Measurements from ENCODE around the gene IL17D. TPM values are rescaled to one million over a fixed set of nuclear protein-coding genes. Genes with fewer than 3 reads are reported as not detected.

The IL17D gene
- total RNA-seq, 1 donor: 2.2 TPM

DNA sequence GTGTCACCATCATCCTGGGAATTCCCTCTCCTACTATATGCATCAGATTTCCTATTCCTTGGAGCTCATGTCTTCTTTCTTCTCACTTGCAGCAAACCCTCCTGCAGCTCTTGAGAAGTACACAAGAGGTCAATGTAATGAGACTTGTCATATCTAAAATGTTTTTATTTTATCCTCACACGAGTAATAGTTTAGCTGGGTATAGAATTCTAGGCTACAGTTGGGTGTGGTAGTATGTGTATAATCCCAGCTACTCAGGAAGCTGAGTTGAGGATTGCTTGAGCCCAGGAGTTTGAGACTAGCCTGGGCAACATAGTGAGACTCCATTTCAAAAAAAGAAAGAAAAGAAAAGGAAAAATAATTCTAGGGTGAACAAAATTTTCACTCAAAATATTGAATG, 45.9 kb downstream of the IL17D start:
- H3K27me3 ChIP-seq (ENCODE audit: insufficient read depth, low read length): no peaks in the 10 kb centered on the region
- no peak for TF ChIP-seq CTCF (IDR thresholded peaks at IDR 0.05; ENCODE audit: extremely low read depth, low read depth, low read length)

GRCh38 chr13:20754009-20754408, 50.5 kb downstream of the IL17D start:
- Histone ChIP-seq H3K9me3 (ENCODE audit: low read depth, low read length) (no peaks in the 10 kb centered on the region), H3K27ac (ENCODE audit: low read depth, low read length) (no peak overlapping the region), H3K27me3 (ENCODE audit: insufficient read depth, low read length) (no peaks in the 10 kb centered on the region), H3K4me2 (ENCODE audit: insufficient read depth, low read length) (no peak overlapping the region), H3K4me3 (ENCODE audit: insufficient read depth, low read length) (no peak overlapping the region), H3K36me3 (ENCODE audit: insufficient read depth, low read length) (peaks cover 4% of the 10 kb centered on the region), H3K79me2 (ENCODE audit: insufficient read depth, low read length) (no peaks in the 10 kb centered on the region), H4K20me1 (ENCODE audit: insufficient read depth, low read length) (no peaks in the 10 kb centered on the region), H3K4me1 (ENCODE audit: insufficient read depth, low read length) (no peaks in the 10 kb centered on the region), H2AFZ (ENCODE audit: low read length) (no peak overlapping the region)
- no peak for DNase-seq (ENCODE audit: insufficient read length, low spot score, missing footprints)
- TF ChIP-seq CTCF (IDR thresholded peaks at IDR 0.05; ENCODE audit: extremely low read depth, low read depth, low read length): no peak

More for the DNA sequence above, 45.9 kb downstream of the IL17D start:
- Histone ChIP-seq H3K4me1 (ENCODE audit: insufficient read depth, low read length) (no peaks in the 10 kb centered on the region), H3K79me2 (ENCODE audit: insufficient read depth, low read length) (no peaks in the 10 kb centered on the region), H3K36me3 (ENCODE audit: insufficient read depth, low read length) (no peaks in the 10 kb centered on the region), H3K4me2 (ENCODE audit: insufficient read depth, low read length) (no peak overlapping the region), H3K4me3 (ENCODE audit: insufficient read depth, low read length) (no peak overlapping the region), H3K9me3 (ENCODE audit: low read depth, low read length) (no peaks in the 10 kb centered on the region), H2AFZ (ENCODE audit: low read length) (no peak overlapping the region), H4K20me1 (ENCODE audit: insufficient read depth, low read length) (no peaks in the 10 kb centered on the region), H3K27ac (ENCODE audit: low read depth, low read length) (no peak overlapping the region)
- DNase-seq (ENCODE audit: insufficient read length, low spot score, missing footprints): no peak

- Histone ChIP-seq H3K4me2 (ENCODE audit: insufficient read depth, low read length) (no peak overlapping the region), H2AFZ (ENCODE audit: low read length) (no peak overlapping the region), H3K79me2 (ENCODE audit: insufficient read depth, low read length) (no peaks in the 10 kb centered on the region), H4K20me1 (ENCODE audit: insufficient read depth, low read length) (no peaks in the 10 kb centered on the region), H3K27me3 (ENCODE audit: insufficient read depth, low read length) (no peaks in the 10 kb centered on the region), H3K27ac (ENCODE audit: low read depth, low read length) (no peak overlapping the region), H3K4me3 (ENCODE audit: insufficient read depth, low read length) (no peak overlapping the region), H3K4me1 (ENCODE audit: insufficient read depth, low read length) (no peaks in the 10 kb centered on the region), H3K9me3 (ENCODE audit: low read depth, low read length) (no peaks in the 10 kb centered on the region), H3K36me3 (ENCODE audit: insufficient read depth, low read length) (no peaks in the 10 kb centered on the region)
- no peak for TF ChIP-seq CTCF (IDR thresholded peaks at IDR 0.05; ENCODE audit: extremely low read depth, low read depth, low read length)
- DNase-seq (ENCODE audit: insufficient read length, low spot score, missing footprints): no peak
Measured at GRCh38 chr13:20760872-20761271, 57.4 kb downstream of the IL17D start.

GRCh38 chr13:20767309-20767943, 63.9 kb downstream of the IL17D start:
- Histone ChIP-seq H3K9me3 (ENCODE audit: low read depth, low read length) (no peaks in the 10 kb centered on the region), H3K79me2 (ENCODE audit: insufficient read depth, low read length) (peaks cover 14% of the 10 kb centered on the region), H3K4me3 (ENCODE audit: insufficient read depth, low read length) (no peak overlapping the region), H3K27ac (ENCODE audit: low read depth, low read length) (no peak overlapping the region), H3K4me2 (ENCODE audit: insufficient read depth, low read length) (no peak overlapping the region), H3K27me3 (ENCODE audit: insufficient read depth, low read length) (no peaks in the 10 kb centered on the region), H3K36me3 (ENCODE audit: insufficient read depth, low read length) (peaks cover 12% of the 10 kb centered on the region), H2AFZ (ENCODE audit: low read length) (no peak overlapping the region), H3K4me1 (ENCODE audit: insufficient read depth, low read length) (peaks cover 3% of the 10 kb centered on the region), H4K20me1 (ENCODE audit: insufficient read depth, low read length) (no peaks in the 10 kb centered on the region)
- DNase-seq (ENCODE audit: insufficient read length, low spot score, missing footprints): no peak
- TF ChIP-seq CTCF (IDR thresholded peaks at IDR 0.05; ENCODE audit: extremely low read depth, low read depth, low read length): no peak

Measured in osteoblast (primary cell).